Bone marrow (tissue), 2 donors: ENCODE measurements around the gene ERMARD.

Source experiments
- DNase-seq, 2 donors: peaks; one replicate each; lab custom pipeline; 2025; lab: John Stamatoyannopoulos, UW

Gene ERMARD

GRCh38 chr6:169825558-169826225 is 74.3 kb downstream of the ERMARD start:
- no peak for DNase-seq

- DNase-seq = no peak
Observed at GRCh38 chr6:169826697-169827096, 75.3 kb downstream of the ERMARD start.

DNA sequence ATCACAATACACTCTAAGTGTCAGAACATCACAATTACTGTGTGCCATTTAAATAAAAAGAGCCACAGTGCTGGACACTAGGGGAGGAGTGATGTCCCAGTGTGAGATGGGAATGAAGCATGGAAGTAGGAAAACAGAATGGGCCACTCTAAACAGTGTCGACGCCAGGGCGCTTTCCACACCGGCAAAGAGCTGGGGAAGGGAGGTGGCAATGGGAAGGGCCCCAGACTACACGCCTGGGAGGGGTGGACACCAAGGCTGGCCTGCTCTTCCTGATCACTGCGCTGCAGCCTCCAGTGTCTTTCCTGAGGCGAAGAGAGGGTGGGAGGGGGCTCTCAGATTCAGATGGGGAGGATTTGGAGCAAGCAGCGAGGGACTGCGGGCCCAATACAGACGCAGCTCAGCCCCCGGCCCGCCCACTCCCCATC is 75.9 kb downstream of the ERMARD start:
- DNase-seq = no peak

- no peak for DNase-seq
Observed at GRCh38 chr6:169828176-169828575, 76.8 kb downstream of the ERMARD start.

DNA sequence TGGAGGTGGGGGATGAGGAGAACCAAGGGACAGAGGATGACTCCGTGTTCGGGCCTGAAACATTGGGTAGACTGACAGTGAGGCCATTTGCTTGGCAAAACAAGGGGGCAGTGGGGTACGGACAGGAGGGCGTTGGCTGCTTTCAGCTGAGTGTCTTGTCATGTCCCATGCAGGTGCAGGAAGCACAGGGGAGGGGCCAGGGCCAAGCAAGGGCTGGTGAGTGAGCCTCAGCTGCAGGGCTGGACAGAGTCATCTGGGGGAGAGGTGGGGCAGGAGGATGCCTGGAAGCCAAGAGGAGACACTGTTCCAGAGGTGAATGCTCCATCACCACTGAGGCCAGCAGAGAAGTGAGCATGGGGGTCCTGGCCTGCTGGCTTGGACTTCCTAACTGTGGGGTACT is 78.4 kb downstream of the ERMARD start:
- DNase-seq = no peak

GRCh38 chr6:169830876-169831275 is 79.5 kb downstream of the ERMARD start:
- no peak for DNase-seq
